Inflammatory macrophage treated with lipopolysaccharide for 1 hour (primary cell): ENCODE data around the gene RMDN3.
A peak's percentile ranks its signal among the peaks of the same experiment; 100 is the strongest.

Experiments
- DNase-seq, 2 donors: peaks; one replicate each; pipeline ENCODE4 v3.0.0-alpha.2; 2020 to 2022

Gene RMDN3, protein sequence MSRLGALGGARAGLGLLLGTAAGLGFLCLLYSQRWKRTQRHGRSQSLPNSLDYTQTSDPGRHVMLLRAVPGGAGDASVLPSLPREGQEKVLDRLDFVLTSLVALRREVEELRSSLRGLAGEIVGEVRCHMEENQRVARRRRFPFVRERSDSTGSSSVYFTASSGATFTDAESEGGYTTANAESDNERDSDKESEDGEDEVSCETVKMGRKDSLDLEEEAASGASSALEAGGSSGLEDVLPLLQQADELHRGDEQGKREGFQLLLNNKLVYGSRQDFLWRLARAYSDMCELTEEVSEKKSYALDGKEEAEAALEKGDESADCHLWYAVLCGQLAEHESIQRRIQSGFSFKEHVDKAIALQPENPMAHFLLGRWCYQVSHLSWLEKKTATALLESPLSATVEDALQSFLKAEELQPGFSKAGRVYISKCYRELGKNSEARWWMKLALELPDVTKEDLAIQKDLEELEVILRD

DNA sequence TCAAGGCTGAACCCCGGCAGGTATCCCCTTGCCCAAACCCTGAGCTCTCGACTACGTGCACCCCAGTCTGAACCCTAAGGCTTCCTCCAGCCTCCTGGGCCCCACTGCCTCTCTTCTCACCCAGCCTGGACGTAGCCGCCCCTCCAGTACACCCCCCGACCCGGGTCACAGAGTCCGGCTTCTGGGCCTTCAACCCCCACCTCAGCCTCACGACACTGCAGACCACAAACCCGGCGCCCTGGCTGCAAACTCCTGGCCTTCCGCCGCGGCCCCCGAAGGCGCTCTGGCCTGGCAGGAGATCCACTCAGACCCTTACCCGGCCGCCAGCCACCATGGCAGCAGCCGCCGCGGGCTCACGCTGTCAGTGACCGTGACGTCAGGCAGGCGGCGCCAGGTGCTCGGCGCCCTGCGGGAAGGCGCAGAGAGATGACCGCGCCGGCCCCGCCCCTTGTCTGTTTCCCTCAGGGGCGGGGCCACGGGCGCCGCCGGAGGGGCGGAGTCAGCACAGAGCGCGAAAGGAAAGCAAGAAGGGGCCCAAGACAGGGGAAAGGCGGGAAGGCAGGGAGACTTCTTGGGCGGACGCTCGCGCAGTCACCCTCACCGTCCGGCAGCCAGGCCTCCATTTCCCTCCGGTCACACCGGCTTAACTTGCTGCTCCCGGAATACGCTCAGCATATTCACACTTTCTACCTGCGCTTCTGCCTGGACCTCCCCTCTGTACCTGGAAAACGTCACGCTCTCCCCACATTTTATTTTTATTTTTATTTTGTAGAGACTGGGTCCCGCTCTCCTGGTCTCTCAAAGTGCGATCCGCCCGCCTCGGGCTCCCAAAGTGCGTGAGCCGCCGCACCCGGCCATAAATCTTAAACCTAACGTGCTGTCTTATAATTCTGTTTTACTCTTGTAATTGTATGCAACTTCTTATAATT, at the start of gene RMDN3:
RMDN3 (minus strand) TSS at position 372 of the 929 bp plus-strand sequence. CDS start 471 bp downstream, outside the sequence.
- peak; percentile 87 to 96 for DNase-seq

DNA sequence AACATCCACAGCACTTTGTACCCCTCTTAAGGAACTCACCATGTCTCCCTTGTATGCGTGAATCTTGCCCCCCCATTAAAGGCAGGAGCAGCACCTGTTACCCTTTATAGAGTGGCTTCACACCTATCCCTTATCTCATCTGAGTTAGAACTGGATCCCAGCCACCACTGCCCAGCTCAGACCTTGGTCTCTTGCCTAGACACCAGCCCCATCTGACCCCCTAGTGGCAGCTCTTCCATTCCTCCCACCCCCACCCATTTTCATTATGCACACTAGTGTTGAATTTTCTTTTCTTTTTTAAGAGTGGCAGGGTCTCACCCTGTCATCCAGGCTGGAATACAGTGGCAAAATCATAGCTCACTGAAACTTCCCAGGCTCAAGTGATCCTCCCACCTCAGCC, 48.6 kb upstream of the RMDN3 start:
- DNase-seq = no peak

DNA sequence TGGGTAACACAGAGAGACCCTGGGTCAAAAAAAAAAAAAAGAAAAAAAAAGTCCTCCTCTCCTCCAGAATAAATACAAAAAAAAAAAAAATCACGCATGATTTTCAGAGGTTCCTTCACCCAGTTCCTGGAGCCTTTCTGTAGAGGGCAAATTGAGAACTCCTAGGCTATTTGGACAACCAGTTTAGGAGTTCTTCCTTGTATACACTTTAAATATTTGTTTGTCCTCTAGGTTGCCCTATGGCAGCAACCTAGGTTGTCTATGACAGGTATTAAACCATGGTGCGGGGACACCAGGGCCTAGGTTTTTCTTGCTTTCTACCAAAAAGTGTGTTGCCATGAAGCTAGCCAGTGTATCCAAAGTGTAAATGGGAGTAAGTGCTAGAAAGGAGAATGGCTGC, 48.0 kb upstream of the RMDN3 start:
- DNase-seq = no peak

GRCh38 chr15:40799523-40799922, 44.5 kb upstream of the RMDN3 start:
- no peak for DNase-seq

DNA sequence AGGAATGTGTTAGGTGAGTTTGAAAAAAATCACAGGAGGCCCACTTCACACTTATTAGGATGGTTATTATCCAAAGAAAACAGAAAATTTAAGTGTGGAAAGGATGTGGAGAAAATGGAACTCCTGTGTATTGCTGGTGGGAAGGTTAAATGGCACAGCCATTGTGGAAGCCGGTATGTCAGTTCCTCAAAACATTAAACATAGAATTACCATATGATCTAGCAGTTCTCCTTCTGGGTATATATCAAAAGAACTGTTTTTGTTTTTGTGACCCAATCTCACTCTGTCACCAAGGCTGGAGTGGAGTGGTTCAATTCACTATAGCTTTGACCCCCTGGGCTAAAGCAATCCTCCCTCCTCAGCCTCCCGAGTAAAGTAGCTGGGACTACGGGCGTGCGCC, 41.5 kb upstream of the RMDN3 start:
- peak; percentile 35 to 42 for DNase-seq

GRCh38 chr15:40796041-40796440, 41.0 kb upstream of the RMDN3 start:
- no peak for DNase-seq

GRCh38 chr15:40793216-40793989, 38.3 kb upstream of the RMDN3 start:
- DNase-seq = no peak

- DNase-seq = no peak
Measured at GRCh38 chr15:40792394-40792793, 37.3 kb upstream of the RMDN3 start.

- no peak for DNase-seq
Measured at GRCh38 chr15:40790718-40791117, 35.7 kb upstream of the RMDN3 start.

DNA sequence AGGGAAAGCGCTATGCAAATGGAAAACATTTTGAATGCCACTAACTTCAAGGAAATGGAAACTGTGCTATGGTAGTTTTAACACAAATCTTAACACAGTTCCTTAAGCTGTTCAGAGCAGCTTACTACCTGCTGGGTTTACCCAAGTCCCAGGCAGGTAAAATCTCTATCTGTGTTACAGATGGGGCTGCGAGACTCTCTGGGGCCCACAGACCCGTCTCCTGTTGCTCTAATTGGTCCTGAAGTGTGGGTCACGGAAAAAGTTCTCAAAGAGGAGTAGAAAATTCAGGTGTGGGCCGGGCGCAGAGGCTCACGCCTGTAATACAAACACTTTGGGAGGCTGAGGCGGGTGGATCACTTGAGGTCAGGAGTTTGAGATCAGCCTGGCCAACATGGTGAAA, 34.9 kb upstream of the RMDN3 start:
- DNase-seq = no peak

- no peak for DNase-seq
Measured at GRCh38 chr15:40789119-40789518, 34.1 kb upstream of the RMDN3 start.

DNA sequence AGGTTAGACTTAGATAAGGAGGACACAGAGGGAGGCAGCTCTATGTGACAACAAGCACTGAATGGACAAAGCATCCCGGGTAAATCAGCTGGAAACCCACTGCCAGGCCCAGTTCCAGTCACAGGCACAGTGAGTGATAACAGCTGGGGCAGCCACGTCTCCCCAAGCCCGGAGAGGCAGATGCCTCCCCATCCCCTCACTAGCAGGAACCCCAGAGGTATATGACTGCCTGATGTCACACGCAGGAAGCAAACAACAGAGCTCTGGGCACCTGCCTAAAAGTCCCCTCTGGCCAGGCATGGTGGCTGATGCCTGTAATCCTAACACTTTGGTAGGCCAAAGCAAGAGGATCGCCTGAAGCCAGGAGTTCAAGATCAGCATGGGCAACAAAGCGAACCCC, 32.9 kb upstream of the RMDN3 start:
- no peak for DNase-seq

DNA sequence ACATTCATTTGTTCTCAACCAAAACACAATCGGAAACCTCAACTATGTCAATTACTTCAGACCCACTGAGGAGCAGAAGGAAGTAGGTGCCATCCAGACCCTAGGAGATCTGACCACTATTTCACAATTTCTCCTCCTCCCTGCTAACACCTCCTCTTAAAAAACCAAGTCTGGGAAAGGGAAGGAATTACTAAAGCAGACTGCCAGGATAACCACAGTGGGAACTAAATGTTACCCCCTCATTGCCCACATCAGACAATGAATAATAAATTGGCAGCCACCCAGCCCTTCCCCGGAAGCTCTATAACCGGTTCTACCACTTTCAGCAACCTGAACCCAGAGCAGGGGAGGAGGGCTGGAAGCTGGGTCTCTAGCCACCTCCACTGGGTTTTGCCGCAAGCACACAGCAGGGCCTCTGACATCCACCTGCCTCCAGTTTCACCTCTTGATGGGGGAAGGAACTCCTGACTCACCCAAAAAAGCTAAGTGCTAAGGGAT, 32.3 kb upstream of the RMDN3 start:
- peak in 1 of 2 donors; percentile 24 for DNase-seq

DNA sequence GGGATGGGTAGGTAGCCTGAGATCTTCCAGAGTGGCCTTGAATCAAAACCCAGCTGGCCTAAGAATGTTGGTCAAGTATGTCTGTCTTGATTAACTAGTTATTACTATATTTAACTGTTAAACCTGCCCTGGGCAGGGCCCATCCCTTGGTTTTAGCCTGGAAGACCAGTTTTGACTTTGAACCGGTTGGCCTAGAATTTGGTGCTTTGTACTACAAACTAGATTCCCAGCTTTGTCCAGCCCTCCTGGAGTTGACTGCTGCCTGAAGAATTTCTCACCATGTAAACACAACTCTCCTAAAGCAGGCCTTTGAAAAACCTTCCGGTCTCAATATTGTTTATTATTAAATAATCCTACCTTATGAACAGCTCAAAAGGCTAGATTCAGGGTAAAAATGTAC, 30.8 kb upstream of the RMDN3 start:
- DNase-seq = no peak

DNA sequence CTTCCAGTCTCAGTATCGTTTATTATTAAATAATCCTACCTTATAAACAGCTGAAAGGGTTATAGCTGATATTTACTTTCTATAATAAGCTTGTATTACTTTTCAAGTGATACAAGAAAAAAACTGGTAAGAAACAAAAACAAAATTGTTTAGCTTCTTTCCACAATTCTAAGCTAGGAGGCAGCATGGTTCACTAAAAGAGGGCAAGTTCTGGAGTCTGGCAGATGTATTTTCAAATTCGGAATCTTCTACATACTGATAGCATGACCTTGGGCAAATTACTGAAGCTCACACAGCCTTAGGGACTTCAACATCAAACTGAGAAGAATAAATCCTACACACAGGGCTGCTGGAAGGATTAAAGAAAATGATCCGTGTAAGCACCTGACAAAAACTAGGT, 30.1 kb upstream of the RMDN3 start:
- DNase-seq = no peak

DNA sequence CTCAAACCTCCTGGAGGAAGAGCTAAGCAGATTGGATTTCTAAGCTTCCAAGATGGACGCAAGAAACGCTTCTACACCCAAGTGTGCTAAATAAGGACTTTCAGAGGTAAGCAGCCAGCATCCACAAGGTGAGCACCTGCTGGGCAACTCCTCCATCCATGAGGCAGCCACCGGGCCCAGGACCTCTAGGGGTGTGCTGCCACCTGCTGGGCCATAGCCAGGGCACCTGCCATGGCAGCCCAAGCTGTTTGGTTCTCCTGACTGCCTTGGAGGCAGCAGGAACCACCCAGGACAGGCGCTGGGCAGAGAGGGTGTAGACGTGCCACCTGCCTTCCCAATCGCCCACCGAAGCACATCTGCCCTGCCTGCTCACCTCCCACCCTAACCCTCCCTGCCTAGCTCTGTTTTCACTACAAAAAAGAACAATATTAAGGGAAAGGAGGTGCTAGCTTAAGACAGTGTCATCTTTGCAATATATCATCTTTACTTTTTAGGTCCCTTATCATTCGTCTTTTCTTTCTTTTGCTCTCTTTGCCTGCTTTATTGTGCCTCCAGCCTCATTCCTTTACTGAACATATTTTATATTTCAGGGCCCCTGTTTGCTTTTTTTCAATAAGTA, 27.7 kb upstream of the RMDN3 start:
- DNase-seq = peak; percentile 47 to 68

GRCh38 chr15:40776537-40777141, 21.6 kb upstream of the RMDN3 start:
- peak; percentile 47 to 60 for DNase-seq

- no peak for DNase-seq
Measured at GRCh38 chr15:40775740-40776536, 20.9 kb upstream of the RMDN3 start.

GRCh38 chr15:40775007-40775406, 20.0 kb upstream of the RMDN3 start:
- DNase-seq = no peak

DNA sequence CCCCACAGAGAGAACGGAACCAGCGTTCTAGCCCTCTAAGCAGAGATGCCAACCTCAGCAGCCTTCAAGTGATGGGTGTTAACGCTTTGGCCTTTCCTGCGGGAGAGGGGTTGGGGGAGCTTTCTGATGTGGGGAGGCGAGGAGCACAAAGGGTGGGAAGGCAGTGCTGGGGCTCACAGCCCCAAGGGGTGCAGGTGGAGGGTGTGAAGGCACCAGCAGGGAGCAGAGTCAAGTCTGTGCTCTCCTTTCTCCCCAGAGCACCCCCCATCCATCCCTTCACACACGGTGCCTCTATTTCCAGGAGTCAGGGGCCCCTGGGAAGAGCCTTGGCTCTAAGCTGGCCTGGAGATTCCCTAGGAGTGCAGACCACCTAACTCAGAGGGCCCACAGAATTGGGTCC, 18.8 kb upstream of the RMDN3 start:
- no peak for DNase-seq

- DNase-seq = no peak
Measured at GRCh38 chr15:40773496-40773895, 18.4 kb upstream of the RMDN3 start.
